ENCODE data around the gene RNF150.

- no peak for TF ChIP-seq CTCF (IDR thresholded peaks at IDR 0.05)
- no peak for TF ChIP-seq POLR2A (IDR thresholded peaks at IDR 0.05)
Measured at GRCh38 chr4:141154725-141155124, 21.5 kb upstream of the RNF150 start.

Measured in adrenal gland (tissue), 5 donors.